HG03064 (cell line): ENCODE data around the gene TBC1D30.

ENCODE experiments used
- ATAC-seq: cut with Tn5 transposase; IDR thresholded peaks from one replicate; pipeline ENCODE4 v1.9.1; 2021; ENCODE audit warnings: low read depth; ENCODE audit not compliant: unreplicated experiment

Gene TBC1D30

GRCh38 chr12:64903479-64904152 lies 79.2 kb downstream of the TBC1D30 start:
- no peak for ATAC-seq

- ATAC-seq = no peak
Observed at GRCh38 chr12:64907097-64907496, 82.7 kb downstream of the TBC1D30 start.

- ATAC-seq = no peak
Observed at GRCh38 chr12:64909124-64909523, 84.7 kb downstream of the TBC1D30 start.

- no peak for ATAC-seq
Observed at GRCh38 chr12:64911081-64911480, 86.6 kb downstream of the TBC1D30 start.

GRCh38 chr12:64911912-64912311 lies 87.5 kb downstream of the TBC1D30 start:
- ATAC-seq = no peak

- ATAC-seq = no peak
Observed at GRCh38 chr12:64912516-64913255, 88.2 kb downstream of the TBC1D30 start.

GRCh38 chr12:64915242-64915641 lies 90.8 kb downstream of the TBC1D30 start:
- no peak for ATAC-seq

GRCh38 chr12:64916411-64917261 lies 92.2 kb downstream of the TBC1D30 start:
- ATAC-seq = no peak

- ATAC-seq = no peak
Observed at GRCh38 chr12:64918344-64918743, 93.9 kb downstream of the TBC1D30 start.

GRCh38 chr12:64918801-64919200 lies 94.4 kb downstream of the TBC1D30 start:
- ATAC-seq = no peak

GRCh38 chr12:64922853-64923252 lies 98.4 kb downstream of the TBC1D30 start:
- no peak for ATAC-seq

- ATAC-seq = no peak
Observed at GRCh38 chr12:64923536-64923935, 99.1 kb downstream of the TBC1D30 start.
